Body of pancreas (tissue), 4 donors: ENCODE data around the gene MAGOHB.

Source experiments
- POLR2A ChIP-seq, 3 donors: fragments of 450-650 bp; IDR thresholded peaks; one replicate each; pipeline ENCODE4 v1.6.1; 2016; ENCODE audit warnings: antibody characterized with exemption in 3 of 3, mild to moderate bottlenecking in 2 of 3
- TF ChIP-seq, protein P1 (sequence below), 7 experiments: fragments of 450-650 bp in 4 of 7; fragments of 200-600 bp in 3 of 7; sonication (generic) in 3 of 7; IDR thresholded peaks; one replicate each; pipeline ENCODE4 v1.5.1; 2016 to 2019; ENCODE audit warnings: antibody characterized with exemption in 7 of 7

DNA sequence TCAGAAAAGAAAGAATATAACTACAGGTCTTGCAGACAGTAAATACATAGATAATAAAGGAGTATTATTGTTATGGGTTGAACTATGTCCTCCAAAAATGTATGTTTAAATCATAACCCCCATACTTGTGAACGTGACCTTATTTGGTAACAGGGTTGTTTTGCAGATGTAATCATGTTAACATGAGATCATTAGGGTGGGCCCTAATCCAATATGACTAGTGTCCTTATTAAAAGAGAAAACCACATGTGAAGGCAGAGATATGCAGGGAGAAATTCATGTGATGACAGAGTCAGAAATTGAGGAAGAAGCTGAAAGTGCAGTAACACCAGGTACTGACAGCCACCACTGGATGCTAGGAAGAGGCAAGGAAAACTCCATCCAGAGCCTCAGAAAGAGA, 29.0 kb downstream of the MAGOHB start:
- no peak for TF ChIP-seq POLR2A (IDR thresholded peaks at IDR 0.05)
- TF ChIP-seq, protein P1, sequence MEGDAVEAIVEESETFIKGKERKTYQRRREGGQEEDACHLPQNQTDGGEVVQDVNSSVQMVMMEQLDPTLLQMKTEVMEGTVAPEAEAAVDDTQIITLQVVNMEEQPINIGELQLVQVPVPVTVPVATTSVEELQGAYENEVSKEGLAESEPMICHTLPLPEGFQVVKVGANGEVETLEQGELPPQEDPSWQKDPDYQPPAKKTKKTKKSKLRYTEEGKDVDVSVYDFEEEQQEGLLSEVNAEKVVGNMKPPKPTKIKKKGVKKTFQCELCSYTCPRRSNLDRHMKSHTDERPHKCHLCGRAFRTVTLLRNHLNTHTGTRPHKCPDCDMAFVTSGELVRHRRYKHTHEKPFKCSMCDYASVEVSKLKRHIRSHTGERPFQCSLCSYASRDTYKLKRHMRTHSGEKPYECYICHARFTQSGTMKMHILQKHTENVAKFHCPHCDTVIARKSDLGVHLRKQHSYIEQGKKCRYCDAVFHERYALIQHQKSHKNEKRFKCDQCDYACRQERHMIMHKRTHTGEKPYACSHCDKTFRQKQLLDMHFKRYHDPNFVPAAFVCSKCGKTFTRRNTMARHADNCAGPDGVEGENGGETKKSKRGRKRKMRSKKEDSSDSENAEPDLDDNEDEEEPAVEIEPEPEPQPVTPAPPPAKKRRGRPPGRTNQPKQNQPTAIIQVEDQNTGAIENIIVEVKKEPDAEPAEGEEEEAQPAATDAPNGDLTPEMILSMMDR (IDR thresholded peaks at IDR 0.05): no peak
